HG02970 (cell line): Measurements from ENCODE around the gene ITGB4.

ENCODE experiments used
- ATAC-seq: cut with Tn5 transposase; IDR thresholded peaks from one replicate; pipeline ENCODE4 v1.9.1; 2021; ENCODE audit warnings: mild to moderate bottlenecking, moderate library complexity, moderate number of reproducible peaks; ENCODE audit not compliant: unreplicated experiment, low FRiP score

The ITGB4 gene

DNA sequence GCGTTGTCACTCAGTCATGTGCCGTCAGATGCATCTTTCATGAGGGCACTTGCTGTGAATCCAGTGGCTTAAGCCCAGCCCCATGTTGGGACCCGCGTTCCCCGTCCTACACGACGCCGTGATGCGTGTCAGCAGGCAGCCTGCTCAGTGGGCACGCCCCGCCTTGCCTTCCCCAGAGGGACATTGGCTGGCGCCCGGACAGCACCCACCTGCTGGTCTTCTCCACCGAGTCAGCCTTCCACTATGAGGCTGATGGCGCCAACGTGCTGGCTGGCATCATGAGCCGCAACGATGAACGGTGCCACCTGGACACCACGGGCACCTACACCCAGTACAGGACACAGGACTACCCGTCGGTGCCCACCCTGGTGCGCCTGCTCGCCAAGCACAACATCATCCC lies 8.8 kb downstream of the ITGB4 start:
- no peak for ATAC-seq

DNA sequence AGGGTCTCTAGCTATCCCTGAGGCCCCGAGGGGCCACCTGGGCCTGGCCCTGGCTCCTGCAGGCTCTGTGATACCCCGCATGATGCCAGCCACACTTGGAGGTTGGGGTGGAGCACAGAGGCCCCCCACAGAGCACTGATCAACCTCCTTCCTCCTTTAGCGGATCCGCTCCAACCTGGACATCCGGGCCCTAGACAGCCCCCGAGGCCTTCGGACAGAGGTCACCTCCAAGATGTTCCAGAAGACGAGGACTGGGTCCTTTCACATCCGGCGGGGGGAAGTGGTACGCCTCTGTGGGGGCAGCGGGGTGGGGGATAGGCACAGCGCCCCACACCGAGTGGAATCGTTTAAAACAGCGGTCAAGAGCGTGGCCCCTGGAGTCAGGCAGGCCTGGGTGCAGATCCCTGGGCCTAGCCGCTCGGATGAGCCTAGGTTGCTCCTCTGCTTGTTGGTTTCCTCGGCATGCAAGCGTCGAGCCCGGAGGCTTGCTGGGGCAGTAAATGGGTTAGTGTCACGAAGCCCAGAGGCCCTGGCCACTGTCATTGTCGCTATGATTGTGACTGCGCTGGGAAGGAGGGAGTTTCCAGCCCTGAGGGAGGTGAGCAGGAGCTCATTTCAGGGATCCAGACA lies 9.9 kb downstream of the ITGB4 start:
- no peak for ATAC-seq

DNA sequence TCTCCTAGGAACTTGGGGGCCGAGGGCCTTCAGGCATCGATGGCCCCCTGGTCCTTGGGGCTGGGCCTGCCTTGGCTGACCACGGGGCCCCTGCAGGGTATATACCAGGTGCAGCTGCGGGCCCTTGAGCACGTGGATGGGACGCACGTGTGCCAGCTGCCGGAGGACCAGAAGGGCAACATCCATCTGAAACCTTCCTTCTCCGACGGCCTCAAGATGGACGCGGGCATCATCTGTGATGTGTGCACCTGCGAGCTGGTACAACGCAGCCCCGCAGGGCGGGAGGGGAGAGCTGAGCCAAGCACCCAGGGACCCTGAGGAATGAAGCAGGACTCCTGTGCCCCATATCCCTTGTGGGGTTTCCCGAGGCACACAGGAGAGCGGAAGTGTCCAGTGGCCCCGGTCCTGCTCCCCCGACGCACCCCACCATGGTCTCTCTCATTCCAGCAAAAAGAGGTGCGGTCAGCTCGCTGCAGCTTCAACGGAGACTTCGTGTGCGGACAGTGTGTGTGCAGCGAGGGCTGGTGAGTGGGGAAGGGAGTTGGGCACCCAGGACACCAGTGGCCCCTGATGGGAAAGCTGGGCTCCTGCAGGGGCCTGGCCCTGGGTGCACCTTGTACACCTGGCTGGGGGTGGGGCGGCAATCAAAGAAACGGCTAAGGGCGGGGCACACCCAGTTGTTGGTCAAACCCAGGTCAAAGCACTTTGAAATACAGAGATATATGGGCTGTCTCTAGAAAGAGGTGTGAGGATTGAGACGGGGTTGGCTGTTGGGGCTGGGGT lies 10.6 kb downstream of the ITGB4 start:
- ATAC-seq, result no peak

DNA sequence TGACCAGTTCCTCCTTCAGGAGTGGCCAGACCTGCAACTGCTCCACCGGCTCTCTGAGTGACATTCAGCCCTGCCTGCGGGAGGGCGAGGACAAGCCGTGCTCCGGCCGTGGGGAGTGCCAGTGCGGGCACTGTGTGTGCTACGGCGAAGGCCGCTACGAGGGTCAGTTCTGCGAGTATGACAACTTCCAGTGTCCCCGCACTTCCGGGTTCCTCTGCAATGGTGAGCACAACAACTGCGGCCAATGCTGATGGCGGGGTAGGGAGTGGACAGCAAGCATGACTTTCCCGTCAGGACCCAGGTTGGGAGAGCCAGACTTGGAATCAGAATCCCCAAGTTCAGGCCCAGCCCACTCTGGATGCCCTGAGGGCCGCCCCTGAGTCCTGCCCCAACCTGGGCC lies 12.2 kb downstream of the ITGB4 start:
- no peak for ATAC-seq

DNA sequence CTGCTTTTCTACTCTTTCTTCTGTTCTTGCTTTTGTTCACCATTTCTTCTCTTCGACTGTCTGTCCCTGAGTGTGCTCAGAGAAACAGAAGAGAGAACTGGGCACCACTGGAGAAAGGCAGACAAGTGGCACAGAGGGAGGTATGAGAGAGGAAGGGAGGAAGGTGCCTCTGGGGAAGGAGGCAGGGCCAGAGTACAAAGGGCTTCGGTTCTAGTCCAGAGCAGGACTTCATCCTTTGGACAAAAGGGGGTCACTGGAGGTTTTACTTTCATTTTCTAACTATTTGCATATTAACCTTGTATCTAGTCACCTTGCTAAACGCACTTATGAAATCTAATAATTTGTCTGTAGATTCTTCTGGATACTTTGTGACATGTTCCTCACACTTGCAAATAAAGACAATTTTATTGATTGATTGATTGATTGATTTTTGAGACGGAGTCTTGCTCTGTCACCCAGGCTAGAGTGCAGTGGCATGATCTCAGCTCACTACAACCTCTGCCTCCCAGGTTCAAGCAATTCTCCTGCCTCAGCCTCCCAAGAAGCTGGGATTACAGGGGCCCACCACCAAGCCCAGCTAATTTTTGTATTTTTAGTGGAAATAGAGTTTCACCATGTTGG lies 13.5 kb downstream of the ITGB4 start:
- no peak for ATAC-seq

DNA sequence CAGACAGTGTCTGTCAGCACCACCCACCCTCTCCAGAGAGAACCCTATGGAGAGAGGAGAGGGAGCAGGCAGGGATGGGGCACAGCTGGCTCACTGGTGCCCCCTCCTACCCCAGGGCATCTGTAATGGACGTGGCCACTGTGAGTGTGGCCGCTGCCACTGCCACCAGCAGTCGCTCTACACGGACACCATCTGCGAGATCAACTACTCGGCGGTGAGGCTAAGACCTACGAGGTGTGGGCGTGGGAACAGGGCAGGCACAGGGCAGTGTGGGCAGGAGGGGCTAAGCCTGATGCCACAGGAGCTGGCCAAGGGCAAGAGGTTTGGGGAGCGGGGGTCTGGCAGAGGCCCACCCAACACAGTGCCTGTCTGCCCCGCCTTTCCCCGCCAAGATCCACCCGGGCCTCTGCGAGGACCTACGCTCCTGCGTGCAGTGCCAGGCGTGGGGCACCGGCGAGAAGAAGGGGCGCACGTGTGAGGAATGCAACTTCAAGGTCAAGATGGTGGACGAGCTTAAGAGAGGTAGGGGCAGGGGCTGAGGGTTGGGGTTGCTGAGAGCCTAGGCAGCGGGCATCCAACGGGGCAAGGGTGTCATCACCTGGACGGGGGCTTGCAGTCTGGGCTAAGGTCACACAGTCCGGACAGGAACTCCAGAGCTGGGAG lies 15.0 kb downstream of the ITGB4 start:
- ATAC-seq, result no peak

DNA sequence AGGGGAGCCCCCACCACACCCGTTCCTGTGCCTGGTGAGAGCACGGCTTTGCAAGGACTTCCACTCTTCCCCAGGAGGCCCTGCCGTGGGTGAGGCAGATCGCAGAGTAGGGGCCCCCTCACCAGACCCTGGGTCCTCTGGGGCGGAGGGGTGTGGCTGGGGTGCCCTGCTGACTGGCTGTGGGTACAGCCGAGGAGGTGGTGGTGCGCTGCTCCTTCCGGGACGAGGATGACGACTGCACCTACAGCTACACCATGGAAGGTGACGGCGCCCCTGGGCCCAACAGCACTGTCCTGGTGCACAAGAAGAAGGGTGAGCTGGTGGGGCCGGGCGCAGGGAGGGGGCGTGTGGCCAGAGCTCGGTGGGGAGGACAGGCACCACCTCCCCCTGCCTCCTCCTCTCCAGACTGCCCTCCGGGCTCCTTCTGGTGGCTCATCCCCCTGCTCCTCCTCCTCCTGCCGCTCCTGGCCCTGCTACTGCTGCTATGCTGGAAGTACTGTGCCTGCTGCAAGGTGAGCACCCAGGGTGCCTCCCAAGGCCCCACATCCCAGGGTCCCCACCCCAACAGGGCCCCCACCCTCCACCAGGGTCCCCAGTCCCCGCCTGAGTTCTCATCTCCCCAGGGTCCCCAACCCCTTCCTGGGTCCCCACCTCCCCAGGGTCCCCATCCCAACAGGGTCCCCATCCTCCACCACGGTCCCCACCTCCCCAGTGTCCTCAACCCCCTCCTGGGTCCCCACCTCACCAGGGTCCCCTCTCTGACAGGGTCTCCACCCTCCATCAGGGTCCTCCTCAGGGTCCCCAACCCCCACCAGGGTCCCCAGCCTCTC lies 16.1 kb downstream of the ITGB4 start:
- no peak for ATAC-seq

DNA sequence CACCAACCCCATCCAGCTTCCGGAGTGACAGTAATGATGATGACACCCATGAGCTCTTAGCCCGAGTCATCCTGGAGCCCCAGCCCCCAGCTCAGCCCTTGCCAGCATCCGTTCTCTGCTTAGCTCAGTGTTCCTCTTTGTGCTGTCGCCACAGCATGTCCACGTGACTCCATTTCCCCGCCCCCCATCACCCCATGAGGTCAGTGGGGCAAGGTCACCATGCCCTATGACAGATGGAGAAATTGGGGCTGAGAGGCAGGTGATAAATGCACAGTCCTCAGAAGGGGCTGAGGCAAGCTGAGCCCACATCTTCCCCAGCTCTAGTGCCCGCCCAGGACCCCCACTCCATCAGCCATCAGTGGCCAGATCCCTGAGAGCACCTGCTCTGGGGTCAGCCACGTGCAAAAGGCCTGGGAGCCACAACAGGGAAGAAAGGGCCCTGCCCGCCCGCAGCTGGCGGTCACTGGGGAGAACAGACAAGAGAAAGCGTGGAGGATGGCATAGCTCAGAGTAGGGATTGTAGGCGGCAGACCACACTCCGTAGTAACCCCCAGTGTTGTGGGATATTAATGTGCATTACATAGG lies 17.1 kb downstream of the ITGB4 start:
- no peak for ATAC-seq

DNA sequence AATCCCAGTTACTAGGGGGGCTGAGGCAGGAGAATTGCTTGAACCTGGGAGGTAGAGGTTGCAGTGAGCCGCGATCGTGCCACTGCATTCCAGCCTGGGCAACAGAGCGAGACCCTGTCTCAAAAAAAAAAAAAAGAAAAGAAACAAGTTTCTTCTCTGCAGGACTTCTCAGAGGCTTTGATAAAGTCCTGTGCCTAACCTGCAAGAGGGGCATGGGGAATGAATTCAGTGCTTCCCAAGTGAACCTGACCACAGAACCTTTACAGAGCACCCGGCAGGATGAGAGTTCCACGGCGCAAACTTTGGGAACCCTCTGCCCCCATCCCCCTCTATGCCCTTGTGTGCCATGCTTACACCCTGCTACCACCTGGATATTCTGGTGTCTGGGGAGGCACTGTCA lies 17.9 kb downstream of the ITGB4 start:
- ATAC-seq, result no peak

DNA sequence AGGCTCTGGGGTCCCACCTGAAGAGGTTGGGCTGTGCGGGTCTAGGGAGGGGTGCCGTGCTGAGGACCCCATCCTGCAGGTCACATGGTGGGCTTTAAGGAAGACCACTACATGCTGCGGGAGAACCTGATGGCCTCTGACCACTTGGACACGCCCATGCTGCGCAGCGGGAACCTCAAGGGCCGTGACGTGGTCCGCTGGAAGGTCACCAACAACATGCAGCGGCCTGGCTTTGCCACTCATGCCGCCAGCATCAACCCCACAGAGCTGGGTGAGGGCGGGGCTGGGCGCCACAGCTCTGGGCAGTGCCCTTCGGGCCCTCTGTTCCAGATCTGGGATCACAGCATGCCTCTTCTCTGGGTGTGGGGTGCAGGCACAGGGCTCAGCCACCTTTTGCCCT lies 18.5 kb downstream of the ITGB4 start:
- ATAC-seq, result no peak

DNA sequence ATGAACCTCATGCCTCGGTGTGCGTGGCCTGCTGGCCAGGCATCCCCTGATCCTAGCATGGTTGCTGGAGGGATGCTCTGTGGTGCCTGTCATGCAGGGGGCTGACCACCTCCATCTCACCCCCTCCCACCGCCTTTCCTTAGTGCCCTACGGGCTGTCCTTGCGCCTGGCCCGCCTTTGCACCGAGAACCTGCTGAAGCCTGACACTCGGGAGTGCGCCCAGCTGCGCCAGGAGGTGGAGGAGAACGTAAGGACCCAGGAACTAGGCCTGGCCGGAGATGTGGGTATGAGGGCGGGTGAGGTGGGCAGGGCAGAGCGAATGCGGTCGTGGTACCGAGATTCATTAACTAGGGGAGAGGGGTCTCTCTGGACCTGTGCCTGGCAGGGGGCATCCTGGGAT lies 19.0 kb downstream of the ITGB4 start:
- no peak for ATAC-seq

DNA sequence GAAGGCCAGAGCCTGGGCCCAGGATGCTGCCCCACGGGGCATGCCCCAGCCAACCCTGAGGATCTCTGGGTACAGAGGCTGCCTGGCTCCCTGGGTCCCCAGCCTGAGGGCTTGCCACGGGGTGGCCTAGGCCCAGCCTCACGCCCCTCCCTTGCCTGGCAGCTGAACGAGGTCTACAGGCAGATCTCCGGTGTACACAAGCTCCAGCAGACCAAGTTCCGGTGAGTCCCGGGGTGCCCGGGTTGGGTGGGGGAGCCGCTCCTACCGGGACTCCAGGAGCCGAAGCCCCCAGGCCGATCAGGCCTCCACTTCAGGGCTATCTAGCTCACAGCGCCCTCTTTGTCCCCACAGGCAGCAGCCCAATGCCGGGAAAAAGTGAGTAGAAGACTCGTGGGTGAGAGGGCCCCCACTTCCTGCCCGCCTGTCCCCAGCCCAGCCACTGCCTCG lies 19.4 kb downstream of the ITGB4 start:
- no peak for ATAC-seq

DNA sequence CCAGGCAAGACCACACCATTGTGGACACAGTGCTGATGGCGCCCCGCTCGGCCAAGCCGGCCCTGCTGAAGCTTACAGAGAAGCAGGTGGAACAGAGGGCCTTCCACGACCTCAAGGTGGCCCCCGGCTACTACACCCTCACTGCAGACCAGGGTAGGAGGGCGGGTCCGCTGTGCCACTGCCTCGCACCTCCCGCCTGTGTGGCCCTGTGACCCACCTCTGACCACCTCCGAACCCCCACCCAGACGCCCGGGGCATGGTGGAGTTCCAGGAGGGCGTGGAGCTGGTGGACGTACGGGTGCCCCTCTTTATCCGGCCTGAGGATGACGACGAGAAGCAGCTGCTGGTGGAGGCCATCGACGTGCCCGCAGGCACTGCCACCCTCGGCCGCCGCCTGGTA lies 21.1 kb downstream of the ITGB4 start:
- ATAC-seq, result no peak

DNA sequence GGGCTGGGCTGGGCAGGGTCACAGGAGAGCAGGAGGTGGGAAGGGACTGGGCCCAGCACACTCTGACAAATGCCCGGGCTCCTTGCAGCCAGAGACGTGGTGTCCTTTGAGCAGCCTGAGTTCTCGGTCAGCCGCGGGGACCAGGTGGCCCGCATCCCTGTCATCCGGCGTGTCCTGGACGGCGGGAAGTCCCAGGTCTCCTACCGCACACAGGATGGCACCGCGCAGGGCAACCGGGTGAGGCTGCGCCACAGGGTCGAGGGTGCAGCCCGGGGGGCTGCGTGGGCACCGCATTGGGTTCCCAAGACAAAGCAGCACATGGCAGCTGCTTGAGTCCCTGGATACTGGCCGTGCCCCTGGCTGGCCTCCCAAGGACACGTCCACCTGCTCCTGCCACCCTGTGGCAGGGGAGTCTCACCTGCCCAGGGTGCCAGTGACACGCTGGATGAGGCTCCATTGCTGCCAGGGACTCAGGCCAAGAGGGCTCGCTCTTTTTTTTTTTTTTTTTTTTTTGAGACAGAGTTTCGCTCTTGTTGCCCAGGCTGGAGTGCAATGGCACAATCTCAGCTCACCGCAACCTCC lies 22.5 kb downstream of the ITGB4 start:
- ATAC-seq, result no peak

DNA sequence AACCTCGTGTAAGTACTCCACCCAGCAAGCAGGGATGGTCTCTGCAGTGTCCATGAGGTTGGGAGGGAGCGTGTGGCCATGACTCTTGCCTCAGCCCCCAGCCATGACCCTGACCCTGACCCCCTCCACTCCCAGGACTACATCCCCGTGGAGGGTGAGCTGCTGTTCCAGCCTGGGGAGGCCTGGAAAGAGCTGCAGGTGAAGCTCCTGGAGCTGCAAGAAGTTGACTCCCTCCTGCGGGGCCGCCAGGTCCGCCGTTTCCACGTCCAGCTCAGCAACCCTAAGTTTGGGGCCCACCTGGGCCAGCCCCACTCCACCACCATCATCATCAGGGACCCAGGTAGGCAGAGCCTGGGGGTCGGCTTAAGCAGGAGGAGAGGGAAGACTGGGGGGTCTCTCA lies 27.4 kb downstream of the ITGB4 start:
- no peak for ATAC-seq

DNA sequence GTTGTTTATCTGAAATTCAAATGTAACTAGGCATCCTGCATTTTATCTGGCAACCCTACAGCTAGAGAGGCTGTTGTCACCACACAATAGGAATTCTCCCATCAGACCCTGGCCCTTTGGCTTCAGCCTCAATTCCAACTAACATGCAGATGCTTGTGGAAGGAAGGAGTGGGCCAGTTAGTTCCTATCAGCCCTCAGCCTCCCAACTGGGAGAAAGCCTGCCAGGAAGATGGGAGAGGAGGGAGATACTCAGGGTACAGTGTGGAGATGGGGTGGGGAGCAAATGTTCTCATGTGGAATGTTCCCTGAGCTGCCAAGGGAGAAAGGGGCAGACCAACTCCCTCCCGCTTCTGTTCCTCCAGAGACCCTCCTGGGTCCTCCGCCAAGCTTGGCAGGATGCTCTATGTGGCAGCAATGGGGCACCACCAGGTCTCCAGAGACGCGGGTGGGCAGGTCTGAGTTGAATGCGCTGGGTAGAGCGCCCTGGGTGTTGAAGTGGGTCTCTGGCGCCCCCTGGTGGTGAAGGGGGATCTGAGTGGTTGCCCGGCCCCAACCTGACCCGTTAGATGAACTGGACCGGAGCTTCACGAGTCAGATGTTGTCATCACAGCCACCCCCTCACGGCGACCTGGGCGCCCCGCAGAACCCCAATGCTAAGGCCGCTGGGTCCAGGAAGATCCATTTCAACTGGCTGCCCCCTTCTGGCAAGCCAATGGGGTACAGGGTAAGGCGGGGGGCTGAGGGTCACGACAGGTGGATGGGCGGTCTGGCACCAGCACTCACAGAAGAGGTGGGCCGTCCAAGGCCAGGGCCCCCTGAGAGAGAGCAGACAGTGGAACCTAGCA lies 28.5 kb downstream of the ITGB4 start:
- ATAC-seq, result no peak

DNA sequence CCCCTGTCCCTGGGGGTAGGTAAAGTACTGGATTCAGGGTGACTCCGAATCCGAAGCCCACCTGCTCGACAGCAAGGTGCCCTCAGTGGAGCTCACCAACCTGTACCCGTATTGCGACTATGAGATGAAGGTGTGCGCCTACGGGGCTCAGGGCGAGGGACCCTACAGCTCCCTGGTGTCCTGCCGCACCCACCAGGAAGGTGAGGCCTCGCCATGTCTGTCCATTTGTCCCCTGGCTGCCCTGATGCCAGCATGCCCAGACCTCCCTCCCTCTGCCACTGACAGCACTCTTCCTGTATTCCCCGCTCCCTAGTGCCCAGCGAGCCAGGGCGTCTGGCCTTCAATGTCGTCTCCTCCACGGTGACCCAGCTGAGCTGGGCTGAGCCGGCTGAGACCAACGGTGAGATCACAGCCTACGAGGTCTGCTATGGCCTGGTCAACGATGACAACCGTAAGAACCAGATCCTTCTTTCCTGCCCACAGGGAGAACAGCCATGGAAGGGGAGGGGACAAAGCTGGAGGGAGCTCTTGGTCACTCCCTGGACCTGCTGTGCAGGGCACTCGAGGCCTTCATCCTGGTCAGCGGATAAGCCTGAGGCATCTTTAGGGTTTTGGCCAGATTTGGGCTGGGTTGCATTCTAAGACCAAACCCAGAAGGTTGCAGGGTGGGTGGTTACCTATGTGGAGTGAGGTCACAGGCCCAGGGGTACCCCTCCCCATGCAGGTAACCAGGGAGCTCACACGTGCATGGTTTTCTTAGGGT lies 29.6 kb downstream of the ITGB4 start:
- no peak for ATAC-seq
